ENCODE measurements around the gene TNS3.

DNA sequence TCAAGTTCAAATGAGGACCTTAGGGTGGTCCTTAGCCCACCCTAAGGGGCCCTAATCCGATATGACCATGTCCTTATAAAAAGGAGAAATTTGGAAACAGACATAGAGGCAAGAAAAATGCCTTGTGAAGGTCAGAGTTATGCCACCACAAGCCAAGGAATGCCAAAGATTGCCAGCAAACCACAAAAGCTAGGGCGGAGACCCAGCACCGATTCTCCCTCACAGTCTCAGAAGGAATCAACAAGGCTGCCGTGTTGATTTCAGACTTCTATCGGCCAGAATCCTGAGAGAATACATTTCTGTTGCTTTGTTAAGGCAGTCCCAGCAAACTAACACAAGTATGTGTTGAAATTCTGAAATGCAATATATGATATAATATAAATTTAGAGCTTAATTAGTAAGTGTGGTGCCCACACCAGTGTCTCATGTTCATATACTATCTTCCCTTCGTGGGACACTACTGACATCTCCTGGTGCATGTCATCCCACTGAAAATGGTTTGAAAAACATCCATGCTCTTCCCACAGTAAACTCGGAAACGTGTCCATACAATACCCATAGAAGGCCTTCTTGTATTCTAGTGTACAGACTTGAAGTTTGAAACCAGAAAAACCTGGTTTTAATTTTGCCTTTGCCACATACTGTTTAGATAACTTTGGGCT is 349.0 kb downstream of the TNS3 start:
- TF ChIP-seq, protein P1, sequence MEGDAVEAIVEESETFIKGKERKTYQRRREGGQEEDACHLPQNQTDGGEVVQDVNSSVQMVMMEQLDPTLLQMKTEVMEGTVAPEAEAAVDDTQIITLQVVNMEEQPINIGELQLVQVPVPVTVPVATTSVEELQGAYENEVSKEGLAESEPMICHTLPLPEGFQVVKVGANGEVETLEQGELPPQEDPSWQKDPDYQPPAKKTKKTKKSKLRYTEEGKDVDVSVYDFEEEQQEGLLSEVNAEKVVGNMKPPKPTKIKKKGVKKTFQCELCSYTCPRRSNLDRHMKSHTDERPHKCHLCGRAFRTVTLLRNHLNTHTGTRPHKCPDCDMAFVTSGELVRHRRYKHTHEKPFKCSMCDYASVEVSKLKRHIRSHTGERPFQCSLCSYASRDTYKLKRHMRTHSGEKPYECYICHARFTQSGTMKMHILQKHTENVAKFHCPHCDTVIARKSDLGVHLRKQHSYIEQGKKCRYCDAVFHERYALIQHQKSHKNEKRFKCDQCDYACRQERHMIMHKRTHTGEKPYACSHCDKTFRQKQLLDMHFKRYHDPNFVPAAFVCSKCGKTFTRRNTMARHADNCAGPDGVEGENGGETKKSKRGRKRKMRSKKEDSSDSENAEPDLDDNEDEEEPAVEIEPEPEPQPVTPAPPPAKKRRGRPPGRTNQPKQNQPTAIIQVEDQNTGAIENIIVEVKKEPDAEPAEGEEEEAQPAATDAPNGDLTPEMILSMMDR (IDR thresholded peaks at IDR 0.05; ENCODE audit: extremely low read depth in 1 of 2, insufficient read depth in 1 of 2, low read depth in 1 of 2, low read length in 2 of 2): no peak
- TF ChIP-seq JUN (IDR thresholded peaks at IDR 0.05; ENCODE audit: borderline replicate concordance, insufficient read depth, insufficient read length, low read depth): no peak
- TF ChIP-seq POLR2A (IDR thresholded peaks at IDR 0.05; ENCODE audit: low read depth, low read length): no peak
- no peak for TF ChIP-seq MAX (IDR thresholded peaks at IDR 0.05; ENCODE audit: insufficient read depth, insufficient read length)
- TF ChIP-seq EZH2 (IDR thresholded peaks at IDR 0.05; ENCODE audit: borderline replicate concordance, low read depth, low read length, severe bottlenecking): no peak
- TF ChIP-seq FOS (IDR thresholded peaks at IDR 0.05; ENCODE audit: borderline replicate concordance, insufficient read depth, low read length): no peak
- no peak for TF ChIP-seq GATA2 (IDR thresholded peaks at IDR 0.05; ENCODE audit: insufficient read depth, insufficient read length, low read depth, low read length)

Measured in endothelial cell of umbilical vein (primary cell).